Stomach (tissue), 4 donors: ENCODE data around the gene DTX3.

ENCODE experiments used
- EP300 ChIP-seq: sonication (generic); formaldehyde crosslinking; IDR thresholded peaks from one replicate; pipeline ENCODE4 v1.6.1; 2017; ENCODE audit warnings: antibody characterized with exemption
- POLR2A ChIP-seq, 4 donors: fragments of 450-650 bp; IDR thresholded peaks; one replicate each; pipeline ENCODE4 v1.6.1; 2016; ENCODE audit warnings: antibody characterized with exemption in 4 of 4, control low read depth in 2 of 4, mild to moderate bottlenecking in 1 of 4, moderate library complexity in 1 of 4
- POLR2AphosphoS5 ChIP-seq, 3 donors: sonication (generic); formaldehyde crosslinking; IDR thresholded peaks; one replicate each; pipeline ENCODE4 v1.6.1; 2016; ENCODE audit warnings: antibody characterized with exemption in 3 of 3
- TF ChIP-seq, protein P1 (sequence below), 7 experiments: fragments of 450-650 bp in 4 of 7; fragments of 200-600 bp in 3 of 7; sonication (generic) in 3 of 7; IDR thresholded peaks; one replicate each; pipeline ENCODE4 v1.5.1; 2016 to 2019; ENCODE audit warnings: antibody characterized with exemption in 7 of 7, control low read depth in 2 of 7, mild to moderate bottlenecking in 1 of 7

DNA sequence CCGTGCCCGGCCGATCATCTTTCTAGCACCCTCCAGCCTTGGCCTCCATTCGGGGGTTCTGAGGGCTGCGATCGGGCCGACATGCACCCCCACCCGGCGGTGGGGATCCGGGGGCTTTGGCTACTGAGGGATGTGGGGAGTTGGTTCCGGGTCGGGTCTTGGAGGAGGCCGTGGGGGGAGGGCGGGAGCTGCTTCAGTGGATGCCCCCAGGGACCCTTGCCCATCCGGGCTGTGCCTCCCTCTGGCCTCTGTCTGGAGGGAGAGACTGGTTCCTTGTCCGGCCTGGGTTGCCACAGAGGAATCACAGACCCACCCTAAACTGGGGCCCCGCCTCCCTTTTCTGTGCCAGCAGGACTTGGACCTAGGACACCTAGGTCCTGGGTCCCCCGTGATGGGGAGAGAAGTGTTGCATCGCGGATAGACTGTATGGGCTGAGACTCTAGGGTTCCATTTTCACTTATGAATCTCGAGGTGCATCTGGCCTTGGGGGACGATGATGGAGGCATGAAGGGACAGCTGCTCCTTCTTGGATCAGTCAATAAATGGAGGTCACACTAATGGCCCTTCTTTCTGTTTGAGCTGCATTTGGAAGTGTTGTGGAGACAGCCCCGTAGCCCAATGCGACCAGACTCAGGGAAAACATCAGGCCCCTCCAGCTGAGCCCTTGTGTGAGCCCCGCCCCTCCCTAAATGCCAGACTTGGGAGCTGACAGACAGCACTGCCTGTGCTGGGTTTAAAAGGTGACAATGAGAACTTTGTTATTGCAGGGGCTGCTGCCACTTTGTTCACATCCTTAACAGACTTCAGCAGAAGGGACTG is 577 bp downstream of the DTX3 start:
- TF ChIP-seq, protein P1, sequence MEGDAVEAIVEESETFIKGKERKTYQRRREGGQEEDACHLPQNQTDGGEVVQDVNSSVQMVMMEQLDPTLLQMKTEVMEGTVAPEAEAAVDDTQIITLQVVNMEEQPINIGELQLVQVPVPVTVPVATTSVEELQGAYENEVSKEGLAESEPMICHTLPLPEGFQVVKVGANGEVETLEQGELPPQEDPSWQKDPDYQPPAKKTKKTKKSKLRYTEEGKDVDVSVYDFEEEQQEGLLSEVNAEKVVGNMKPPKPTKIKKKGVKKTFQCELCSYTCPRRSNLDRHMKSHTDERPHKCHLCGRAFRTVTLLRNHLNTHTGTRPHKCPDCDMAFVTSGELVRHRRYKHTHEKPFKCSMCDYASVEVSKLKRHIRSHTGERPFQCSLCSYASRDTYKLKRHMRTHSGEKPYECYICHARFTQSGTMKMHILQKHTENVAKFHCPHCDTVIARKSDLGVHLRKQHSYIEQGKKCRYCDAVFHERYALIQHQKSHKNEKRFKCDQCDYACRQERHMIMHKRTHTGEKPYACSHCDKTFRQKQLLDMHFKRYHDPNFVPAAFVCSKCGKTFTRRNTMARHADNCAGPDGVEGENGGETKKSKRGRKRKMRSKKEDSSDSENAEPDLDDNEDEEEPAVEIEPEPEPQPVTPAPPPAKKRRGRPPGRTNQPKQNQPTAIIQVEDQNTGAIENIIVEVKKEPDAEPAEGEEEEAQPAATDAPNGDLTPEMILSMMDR (IDR thresholded peaks at IDR 0.05) = no peak
- no peak for TF ChIP-seq POLR2A (IDR thresholded peaks at IDR 0.05)
- peak in 1 of 3 donors; percentile 7 for TF ChIP-seq POLR2AphosphoS5 (IDR thresholded peaks at IDR 0.05)
- no peak for TF ChIP-seq EP300
